ENCODE data around the gene ACOT7. TPM values are rescaled to one million over a fixed set of nuclear protein-coding genes. Genes with fewer than 3 reads are reported as not detected.
A peak's percentile ranks its signal among the peaks of the same experiment; 100 is the strongest.

ACOT7 gene
- polyA plus RNA-seq, 1 donor, result 17.7 TPM

DNA sequence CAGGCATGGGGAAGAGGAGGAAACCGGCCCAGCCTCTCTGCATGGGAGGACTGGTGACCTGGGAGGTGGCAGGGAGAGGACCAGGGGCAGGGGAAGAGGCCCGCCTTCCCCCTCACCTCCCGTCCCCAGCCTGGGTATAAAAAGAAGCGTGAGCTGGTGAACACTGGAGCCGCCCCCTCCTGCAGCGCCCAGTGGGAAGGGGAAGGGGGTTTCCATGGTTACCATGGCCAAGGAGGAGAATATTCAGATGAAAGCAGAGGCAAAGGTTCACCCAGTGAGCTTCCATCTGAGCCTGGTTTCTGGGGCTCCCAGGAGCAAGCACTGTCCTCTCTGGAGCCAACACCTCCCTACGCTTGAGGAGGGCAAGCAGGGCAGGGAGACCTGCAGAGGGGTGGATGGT is 54.9 kb downstream of the ACOT7 start:
- no peak for DNase-seq

DNA sequence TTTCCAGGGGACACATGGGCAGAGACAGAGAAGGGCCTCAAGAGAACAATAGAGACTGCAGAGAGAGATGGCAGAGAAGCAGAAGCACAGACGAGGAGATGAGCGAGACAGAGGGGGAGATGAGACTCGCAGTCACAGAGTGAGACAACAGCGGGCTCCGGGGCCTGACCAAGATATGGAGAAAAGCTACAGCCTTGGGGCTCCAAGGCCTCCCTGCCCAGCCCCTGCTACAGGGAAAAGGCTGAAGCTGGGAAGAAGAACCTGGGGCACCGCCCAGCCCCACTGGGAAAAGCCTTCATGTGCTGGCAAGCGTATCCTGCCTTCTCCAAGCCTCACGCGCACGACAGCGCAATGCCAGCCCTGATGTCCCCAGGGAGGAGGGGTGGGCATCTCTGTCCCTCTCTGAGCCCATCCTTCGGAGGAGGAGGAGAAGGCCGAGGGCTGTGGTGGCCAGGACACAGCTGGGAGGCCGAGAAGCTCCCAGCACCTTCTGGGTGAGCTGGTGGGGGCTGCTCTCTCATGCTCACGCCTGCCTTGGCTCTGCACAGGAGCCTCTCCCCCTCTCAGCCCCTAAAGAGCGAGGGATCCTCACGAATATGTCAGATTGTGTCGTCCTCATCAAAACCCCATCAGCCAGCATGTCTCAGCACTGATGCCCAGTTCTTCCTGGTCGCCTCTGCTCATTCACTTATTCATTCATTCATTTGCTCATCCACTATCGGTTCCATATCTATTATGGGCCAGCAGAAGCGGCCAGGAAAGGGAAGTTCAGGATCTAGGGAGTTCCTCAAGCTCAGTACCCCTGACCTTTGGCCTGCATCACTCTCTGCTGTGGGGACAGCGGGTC is 56.6 kb downstream of the ACOT7 start:
- no peak for DNase-seq

DNA sequence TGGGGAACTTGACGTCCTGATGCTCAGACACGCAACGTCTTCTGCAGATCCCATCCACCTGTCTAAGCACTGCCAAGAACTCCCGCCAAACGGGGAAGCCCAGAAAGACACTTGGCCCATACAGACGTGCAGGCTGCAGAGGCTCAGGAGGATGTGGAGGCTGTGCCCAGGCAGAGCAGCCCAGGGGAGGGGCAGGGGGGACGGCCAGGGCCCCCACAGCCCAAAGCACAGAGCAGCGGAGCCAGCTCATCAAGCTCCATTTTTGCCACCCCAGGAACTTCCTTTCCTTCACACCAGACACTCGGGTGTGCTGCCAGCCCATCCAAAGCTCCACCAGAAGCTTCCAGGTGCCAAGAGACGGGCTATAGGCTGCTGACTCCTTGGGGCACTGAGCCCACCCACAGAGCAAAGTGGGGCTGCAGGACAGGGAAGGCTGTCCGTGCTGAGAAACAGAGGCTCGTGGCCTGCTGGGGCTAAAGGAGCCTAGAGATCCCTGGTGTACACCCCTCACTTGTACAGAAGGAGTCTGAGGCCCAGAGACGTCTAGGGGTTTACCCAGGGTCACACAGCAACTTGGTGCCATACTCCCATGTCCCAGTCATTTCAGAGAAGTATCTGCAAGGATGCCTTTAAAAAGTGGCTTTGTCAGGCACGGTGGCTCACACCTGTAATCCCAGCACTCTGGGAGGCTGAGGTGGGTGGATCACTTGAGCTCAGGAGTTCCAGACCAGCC is 59.1 kb downstream of the ACOT7 start:
- DNase-seq, result no peak

DNA sequence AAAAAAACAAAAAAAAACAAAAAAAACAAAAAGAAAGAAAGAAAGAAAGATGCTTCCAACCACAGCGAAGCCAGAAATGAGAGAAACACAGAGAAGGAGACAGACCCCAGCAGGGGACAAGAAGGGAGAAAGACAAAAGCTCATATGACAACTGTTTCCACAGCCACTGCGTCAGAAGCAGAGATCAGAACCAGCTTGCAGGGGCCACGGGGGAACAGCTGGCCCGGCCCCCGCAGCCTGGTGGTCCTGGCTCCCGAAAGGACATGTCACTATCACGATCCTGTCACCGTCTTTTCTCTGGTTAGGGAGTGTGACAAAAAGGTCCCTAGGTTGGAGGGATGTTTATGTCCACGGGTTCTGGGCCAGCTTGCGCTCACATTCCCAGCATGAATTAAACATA is 60.7 kb downstream of the ACOT7 start:
- no peak for DNase-seq

DNA sequence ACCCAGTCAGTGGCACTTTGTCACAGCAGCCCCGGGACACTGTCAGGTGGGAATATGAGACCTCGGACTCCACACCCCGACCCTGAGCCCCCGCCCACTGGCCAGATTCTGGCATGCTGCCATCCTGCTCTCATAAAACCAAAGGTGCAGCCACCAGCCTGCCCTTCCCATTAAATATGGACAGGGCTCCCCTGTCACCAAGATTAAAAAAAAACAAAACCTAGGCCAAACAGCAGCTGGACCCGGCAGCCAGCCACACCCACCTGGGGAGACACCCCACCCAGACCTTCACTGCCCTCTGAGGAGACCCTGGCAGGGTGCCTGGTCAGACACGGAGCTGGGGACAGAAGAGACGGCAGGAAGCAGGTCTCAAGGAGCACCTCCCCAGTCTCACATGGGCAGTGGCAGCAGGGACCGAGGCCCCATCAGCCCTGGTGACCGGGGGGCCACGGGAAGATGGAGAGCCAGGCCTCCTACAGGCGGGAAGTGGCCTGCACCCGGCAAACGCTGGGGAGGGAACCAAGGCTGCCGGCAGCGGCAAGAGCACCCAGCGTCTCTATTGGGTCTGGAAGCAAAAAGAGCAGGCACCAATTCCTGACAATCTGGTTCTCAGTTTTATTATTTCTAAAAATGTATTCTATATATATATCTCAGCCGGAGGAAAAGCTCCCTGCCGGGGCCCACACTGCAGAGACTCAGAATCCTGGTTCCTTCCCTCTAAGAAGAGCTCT is 61.9 kb downstream of the ACOT7 start:
- no peak for DNase-seq

DNA sequence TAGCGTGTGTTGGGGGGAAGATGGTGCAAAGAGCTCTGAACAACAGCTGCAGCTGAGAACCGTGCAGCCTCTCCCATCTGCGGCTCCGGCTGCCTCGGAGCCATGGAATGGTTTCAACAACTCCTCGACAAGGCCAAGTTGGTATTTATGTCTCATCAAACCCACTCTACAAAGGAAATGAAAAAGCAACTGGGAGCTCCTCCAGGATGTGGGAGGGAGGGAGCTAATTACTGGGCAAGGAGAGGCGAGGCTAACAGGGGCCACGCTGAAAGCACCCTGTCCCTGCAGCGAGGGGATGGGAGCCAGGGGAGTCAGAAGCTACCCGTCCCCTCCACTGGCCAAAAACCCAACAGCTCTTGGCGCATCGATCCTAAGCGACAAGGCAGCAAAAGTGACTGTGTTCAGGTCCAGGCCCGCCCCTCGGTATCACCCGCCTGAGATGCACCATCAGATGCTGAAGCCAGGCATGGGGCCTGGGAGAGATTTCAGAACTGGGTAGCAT is 63.1 kb downstream of the ACOT7 start:
- peak; percentile 59 for DNase-seq

DNA sequence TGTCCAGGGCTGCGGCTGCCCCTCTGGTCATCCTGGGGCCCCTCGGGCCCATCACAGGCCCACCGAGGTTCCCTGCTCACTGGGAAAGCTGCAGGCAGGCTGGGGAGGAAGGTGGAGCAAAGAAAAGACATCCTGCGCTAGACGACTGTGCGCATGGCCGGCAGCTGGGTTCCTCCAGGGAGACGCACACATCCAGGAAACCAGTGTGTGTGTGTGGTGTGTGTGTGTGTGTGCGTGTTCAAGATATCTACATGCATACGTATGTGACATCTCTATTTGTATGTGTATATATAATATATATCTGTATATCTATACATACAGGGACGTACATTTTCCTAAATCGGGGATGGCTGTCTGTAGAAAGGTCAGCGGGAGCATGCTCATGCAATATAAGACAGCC is 63.7 kb downstream of the ACOT7 start:
- peak; percentile 69 for DNase-seq

DNA sequence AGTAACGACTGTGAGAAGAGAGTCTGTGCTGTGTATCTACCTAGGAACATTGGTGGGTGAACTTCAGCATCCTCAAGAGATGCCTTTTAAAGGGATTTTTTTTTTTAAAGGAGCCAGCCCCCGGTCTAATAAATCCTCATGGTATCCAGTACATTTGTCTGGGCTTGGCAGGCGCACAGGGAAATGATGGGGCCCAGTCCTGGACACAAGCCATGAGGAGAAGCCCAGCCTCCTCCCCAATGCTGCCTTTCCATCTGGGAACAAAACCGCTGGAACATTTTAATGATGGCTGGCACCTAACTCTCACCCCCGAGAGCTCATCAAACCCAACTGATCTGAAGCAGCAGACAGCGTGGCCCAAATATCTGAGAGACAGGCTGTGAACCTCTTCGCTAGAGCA is 64.2 kb downstream of the ACOT7 start:
- DNase-seq, result no peak

DNA sequence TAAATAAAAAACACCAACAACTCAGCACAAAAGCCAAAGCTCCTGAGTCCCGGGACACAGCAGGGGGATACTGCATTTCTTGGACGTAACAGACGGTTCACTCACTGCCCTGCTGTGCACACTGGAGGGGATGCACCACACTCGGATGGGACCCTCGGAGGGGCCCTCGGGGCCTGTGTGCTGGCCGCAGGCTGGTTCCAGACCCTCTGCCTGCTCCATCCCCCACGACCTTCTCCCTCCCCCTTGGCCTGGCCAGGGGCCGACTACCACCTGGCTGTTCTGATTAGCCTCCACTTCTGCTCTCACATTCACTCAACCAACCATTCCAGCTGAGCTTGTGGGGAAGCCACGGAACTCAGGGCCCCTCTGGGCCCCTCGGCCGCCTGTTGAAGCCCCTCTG is 64.9 kb downstream of the ACOT7 start:
- DNase-seq, result no peak

DNA sequence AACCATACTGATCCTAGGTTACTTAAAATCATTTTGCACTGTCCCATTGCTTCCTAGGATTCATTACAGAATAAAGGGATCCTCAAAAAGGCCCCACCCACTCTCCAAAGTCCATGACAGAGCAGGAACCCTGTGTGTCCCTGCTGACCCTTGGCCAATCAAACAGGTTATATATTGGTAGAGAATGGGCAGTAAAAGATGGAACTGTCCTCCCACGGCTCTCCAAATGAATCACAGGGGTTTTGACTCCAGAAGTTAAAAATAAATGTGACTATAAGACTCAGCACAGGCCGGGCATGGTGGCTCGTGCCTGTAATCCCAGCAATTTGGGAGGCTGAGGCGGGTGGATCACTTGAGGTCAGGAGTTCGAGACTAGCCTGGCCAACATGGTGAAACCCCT is 65.5 kb downstream of the ACOT7 start:
- no peak for DNase-seq

DNA sequence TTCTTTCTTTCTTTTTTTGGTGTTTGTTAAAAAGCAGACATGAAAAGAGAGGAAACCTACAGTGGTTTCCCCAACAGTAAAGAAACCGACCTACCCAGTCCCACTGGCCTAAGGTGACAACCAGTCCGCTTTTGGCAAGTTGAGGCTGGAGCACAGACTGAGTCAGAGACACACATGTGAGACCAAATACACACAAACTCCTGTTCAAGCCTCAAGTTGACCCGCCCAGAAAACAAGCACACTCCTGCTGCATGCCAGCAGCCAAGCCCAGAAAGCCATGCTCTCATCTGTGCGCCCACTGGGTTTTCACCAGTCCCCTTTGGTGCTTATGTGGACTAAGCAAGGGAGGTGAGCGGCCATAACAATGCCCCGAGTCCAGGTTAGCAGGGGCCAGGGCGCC is 68.1 kb downstream of the ACOT7 start:
- no peak for DNase-seq

DNA sequence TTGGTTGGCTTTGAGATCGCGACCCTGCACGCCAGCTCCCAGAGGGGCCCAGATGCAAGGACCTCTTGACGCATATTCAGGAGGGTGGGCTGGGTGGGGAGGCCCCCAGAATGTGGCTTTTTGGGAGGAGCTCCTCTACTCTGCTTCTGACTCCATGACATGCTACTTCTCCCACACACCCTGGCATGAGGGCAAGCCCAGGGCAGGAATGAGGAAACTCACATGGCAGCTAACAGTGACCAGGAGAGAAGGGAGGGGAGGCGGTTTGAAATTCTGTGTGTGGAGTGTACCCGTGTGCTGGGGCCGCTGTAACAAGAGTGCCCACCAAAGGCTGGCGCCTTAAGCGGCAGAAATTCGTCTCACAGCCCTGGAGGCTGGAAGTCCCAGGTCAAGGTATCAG is 71.4 kb downstream of the ACOT7 start:
- no peak for DNase-seq

DNA sequence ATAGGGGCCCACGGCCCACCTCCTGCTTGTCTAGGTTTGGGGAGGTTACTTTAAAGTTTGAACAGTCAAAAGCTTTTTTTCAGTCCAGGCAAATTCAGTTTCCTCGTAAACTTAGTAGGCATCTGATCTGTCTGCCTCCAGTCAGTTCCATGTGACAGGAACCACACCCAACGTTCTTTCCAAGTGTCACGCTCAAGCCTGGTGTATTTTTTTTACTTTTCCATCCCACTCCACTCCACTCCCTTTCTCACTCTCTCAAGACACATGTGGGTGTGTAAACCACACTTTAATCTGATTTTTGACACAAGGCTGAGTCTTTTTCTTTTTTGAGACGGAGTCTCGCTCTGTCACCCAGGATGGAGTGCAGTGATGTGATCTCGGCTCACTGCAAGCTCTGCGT is 72.4 kb downstream of the ACOT7 start:
- DNase-seq, result no peak

DNA sequence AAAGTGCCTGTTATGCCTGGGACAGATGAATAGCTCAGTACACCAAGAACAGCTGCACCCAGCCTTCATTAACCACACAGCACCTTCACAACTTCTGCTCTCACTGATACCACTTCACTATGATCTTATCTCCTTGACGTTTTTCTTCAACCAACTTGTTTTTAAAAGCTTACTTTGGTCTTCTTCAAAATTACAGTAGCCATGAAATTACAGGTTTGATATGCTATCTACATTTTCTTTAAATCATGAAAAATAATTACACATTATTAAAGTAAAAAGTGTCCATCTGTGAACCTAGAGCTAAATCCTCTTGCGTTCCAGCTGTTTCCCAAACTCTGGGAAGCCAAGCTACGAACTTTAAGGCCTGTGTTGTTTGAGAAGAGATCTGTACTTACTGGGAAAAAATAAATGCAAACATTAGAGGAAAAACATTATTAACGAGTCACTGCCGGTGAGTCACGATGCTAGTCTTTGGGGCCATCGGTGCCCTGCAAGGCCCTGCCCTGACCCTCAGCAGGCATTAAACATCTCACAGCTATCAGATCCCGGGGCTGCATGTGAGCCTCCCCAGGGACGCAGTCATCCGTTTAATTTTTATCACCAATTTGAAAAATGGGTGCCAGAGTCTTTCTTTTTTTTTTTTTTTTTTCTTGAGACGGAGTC is 76.3 kb downstream of the ACOT7 start:
- DNase-seq, result no peak

DNA sequence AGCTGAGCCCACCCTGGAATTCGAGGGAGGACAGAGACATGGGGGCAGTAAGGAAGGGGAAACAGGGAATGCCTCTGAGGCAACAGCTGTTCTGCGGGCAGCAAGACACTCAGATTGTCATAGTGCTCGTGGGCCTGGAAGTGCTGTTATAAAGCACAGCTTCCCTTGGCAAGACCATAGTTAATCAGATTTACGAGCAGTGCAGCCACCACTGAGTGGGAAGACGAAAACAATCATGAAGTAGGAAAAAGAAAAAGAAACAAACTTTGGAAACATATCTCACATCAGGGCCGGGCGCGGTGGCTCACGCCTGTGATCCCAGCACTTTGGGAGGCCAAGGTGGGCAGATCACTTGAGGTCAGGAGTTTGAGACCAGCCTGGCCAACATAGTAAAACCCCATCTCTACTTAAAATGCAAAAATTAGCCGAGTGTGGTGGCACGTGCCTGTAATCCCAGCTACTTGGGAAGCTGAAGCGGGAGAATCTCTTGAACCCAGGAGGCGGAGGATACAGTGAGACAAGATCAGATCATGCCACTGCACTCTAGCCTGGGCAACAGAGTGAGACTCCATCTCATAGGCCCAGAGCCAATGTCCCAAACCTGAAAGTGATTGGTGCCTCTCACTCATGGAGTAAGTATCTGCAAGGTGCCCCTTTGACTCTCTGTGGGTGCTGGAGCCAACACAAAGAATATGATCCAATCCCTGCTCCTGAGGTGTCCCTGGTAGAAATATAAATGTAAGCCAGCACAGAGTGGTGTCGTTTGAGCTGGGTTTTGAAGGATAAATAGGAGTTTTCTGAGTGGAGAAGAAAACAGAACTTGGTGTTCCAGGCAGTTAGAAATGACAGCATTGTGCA is 77.1 kb downstream of the ACOT7 start:
- DNase-seq, result no peak

DNA sequence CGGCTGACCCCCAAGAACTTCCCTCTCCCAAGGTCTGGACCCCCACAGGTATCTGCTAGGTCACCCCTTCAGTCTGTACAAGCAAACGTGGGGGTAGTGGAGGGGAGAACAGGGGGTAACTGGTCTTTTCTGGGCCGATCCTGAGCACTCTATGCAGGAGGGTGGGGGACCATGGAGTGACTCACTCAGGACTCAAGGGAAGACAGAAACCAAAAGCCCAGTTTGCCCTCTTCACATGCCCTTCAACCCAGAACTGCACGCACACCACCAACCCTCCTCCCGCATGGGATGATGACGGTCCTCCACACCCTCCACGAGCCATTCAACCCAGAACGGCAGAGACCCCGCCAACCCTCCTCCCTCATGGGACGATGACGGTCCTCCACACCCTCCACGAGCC is 79.1 kb downstream of the ACOT7 start:
- DNase-seq, result no peak

DNA sequence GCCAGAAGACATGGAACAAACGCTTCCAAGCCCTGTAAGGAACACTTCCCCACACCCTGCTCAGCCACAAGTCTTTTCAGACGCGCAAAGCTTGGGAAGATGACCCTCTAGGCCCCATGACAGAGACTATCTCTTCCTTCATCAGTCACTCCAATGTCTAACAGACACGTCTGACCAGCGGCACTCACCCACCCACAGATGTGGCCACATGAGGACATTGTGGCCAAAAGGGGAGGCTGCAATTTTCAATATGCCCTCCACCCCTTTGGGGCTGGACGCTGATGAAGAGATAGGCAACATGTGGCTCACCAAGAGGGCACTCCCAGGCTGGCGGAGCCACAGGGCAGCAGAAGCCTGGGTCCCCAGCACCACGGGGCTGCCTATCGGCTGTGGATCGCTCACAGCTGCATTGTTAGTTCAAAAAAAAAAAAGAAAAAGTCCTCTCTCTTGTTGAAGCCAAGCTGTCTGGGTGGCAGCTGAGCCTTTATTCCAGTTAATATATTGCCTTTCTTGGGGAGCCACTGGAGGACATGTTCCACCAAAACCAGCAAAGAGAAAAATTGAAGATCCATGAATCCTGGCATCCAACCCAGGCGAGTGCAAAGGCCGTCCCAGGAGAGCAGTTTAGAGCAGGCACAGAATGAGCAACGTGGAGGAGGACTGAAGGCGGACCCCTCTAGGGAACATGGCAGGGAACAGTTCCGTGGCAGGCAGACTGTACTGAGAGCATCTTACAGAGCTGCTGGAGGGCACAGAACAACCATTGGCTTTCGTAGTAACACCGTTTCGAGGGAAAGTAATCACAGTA is 80.0 kb downstream of the ACOT7 start:
- no peak for DNase-seq

DNA sequence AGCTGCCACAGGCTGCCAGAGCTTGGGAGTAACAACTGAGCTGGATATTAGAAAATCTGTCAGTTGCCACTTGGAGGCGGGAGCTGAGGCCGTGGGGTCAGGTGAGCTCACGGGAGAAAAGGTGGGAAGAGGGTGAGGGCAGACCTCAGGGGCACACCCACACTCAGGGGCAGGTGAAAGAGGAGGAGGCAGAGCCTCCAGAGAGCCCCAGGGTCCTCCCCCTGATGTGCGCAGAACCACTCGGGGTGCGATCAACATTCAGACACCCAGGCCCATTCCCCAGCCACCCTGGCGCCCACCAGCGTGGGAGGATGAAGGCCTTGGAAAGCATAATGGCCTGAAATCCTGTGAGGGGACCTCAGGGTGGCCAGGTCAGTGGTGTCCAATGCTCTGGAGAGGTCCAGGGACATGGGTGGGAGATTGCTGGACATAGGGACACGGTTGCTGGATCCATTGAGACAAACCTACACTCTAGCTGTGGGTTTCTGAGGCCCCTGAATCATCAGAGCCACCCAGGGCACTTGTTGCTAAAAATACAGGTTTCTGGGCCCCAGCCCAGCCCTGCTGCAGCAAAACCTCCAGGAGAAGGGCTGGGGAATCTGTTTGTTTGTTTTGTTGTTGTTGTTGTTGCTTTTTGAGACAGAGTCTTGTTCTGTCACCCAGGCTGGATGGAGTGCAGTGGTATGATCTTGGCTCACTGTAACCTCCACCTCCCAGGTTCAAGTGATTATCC is 83.3 kb downstream of the ACOT7 start:
- no peak for DNase-seq

DNA sequence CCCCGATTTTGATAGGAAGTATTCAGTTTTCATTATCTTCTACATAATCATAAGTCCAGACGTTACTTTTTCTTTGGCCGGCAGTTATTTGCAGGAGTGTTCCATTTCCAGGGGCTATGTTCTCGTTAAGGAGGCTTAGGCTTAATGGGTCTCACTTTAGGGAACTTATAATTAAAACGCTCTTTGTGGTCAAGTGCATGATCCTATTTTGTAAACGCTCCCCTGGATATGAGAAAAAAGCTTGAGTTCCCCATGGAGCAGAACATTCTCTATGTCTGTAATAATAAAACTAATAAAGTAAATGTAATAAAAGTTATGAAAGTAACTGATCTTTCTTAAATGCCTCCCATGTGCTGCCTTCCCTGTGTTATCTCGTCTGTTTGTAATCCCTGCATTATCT is 84.0 kb downstream of the ACOT7 start:
- DNase-seq, result no peak

DNA sequence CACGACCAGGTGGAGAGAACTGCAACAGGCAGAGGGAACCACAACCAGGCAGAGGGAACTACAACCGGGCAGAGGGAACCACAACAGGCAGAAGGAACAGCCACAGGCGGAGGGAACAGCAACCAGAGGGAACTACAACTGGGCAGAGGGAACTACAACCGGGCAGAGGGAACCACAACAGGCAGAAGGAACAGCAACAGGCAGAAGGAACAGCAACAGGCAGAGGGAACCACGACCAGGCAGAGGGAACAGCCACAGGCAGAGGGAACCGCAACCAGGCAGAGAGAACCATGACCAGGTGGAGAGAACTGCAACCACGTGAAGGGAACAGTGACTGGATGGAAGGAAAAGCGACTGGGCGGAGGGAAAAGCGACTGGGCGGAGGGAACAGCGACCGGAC is 85.1 kb downstream of the ACOT7 start:
- no peak for DNase-seq

Measured in hindlimb muscle (tissue), 1 donor.